T47D (cell line): Measurements from ENCODE around the gene ANKRD13A.
"Not testable (repeated sequence)": the region's sequence is repeated elsewhere in the genome, so short reads cannot be mapped to it uniquely, and the experiment has no call there.

Experiments used
- DNase-seq, 2 experiments: peaks; one replicate each; pipeline versions ENCODE4 v3.0.0 to v3.0.0-alpha.2; 2011 to 2012; ENCODE audit warnings: low read depth in 1 of 2, low spot score in 1 of 2
- JUND ChIP-seq: IDR thresholded peaks from 2 replicates; pipeline ENCODE4 v1.6.1; 2012; ENCODE audit warnings: low read depth
- in situ Hi-C: cut with HindIII; loops from 2 replicates; pipeline ENCODE4 v1.10.0; 2016; ENCODE audit warnings: low sequenced_read_pairs, low pct_unique_long_range_greater_than_20kb

Gene ANKRD13A

DNA sequence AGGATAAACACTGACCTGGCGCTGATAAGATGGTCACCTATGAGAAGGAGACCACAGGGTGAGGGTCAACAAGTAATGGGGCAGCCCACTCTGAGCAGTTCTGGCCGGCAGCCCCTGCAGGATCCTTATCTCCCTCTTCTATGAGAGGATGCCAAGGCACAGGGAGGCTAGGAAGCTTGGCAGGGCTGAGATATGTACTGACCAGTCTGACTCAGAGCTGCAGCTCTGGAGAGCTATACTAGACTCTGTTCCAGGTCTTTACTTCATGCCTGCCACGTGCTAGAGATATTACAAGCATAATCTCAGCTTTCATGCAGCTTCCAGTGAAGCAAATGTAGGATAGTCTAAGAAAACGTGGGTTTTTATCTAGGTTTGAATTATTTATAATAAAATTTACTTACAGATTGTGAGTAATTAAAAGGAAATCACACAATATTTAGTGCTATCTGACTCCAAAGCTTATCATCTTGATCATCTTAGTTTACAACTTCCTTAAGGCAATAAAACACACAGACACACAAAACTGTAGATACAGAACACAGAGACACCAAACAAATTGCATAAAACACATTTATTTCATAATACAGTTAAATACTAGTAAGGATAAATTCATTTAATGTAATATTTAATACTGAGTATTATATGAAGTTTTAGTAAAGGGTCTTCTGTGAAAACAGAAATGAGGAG lies 35.3 kb upstream of the ANKRD13A start:
- no peak for DNase-seq
- no peak for TF ChIP-seq JUND
- in situ Hi-C loops = no loop called here

DNA sequence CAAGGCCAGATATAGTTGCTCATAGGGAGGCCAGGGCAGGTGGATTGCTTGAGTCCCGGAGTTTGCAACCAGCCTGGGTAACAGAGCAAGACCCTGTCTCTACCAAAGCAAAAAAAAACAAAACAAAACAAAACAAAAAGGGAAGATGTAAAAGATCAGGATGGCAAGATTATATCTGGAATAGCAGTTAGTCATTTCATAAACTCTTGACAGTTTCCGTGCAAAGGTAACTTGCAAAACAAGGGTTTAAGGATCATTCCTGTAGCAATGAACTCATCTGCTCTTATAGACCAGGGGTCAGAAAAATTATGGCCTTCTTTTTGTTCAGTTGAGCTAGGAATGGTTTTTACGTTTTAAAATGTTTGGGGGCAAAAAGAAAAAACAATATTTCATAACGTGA lies 32.7 kb upstream of the ANKRD13A start:
- TF ChIP-seq JUND = no peak
- no peak for DNase-seq
- in situ Hi-C loops = no loop called here

DNA sequence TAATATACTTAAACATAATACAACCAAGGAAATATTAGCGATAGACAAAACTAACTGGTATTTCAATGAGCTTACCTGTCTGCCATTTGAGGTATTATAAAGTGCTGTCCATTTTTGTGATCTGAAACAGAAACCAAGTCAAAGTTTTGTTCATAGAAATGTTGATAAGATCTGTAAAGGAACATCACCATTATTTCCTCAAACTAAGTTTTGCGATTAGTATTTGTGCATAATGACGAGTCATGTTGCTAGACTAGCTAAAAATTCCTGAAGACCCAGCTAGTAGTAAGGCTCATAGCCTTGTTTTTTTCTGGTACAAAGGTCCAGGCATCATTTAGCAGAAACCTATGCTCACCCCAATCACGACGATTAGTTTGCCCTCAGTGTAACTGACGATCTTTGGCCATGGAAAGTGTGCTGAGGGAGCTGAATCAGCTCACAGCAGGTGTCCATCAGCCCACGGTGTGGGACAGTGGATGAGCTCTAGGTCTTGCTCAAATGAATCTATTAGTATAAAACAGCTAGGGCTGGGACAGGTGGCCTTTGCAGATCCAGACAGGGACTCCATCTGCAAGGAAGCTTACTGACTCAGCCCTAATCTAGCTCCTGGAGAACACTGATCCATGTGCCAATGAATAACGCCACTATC lies 31.7 kb upstream of the ANKRD13A start:
- TF ChIP-seq JUND = no peak
- no peak for DNase-seq
- in situ Hi-C loops = no loop called here

DNA sequence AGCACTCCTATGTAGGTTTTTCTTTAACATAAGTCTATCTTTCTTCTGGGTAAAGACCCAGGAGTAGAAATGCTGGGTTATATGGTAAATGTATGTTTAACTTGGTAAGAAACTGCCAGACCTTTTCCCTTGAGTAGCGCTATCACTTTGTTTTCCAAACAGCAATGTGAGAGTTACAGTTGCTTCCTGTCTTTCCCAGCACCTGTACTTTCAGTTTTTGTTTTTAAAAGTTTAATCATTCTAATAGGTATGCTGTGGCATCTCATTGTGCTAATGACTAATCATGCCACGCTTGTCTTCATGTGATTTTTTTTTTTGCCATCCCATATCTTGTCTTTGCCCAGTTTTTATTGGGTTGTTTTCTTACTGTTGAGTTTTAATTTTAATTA lies 31.2 kb upstream of the ANKRD13A start:
- DNase-seq = no peak
- no peak for TF ChIP-seq JUND
- in situ Hi-C loops = no loop called here

DNA sequence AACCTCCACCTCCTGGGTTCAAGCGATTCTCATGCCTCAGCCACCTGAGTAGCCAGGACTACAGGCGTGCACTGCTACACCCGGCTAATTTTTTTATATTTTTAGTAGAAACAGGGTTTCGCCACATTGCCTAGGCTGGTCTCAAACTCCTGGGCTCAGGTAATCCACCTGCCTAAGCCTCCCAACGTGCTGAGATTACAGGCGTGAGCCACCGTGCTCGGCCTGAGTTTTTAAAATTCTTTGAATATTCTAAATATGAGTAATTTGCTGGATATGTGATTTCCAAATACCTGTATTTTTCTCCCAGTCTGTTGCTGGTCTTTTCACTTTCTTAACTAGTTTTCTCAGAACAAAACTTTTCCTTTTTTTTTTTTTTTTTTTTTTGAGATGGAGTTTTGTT lies 30.4 kb upstream of the ANKRD13A start:
- no peak for TF ChIP-seq JUND
- DNase-seq = no peak
- in situ Hi-C loops = no loop called here

DNA sequence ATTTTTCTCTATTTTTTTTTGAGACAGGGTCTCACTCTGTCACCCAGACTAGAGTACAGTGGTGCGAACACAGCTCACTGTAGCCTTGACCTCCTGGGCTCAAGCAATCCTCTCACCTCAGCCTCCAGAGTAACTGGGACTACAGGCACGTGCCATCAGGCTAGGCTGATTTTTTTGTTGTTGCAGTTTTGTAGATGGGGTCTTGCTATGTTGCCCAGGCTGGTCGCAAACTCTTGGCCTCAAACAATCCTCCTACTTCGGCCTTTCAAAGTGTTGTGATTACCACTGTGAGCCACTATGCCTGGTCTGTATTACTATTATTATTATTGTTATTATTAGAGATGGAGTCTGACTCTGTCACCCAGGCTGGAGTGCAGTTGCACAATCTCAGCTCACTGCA lies 26.4 kb upstream of the ANKRD13A start:
- DNase-seq = no peak
- in situ Hi-C loops = no loop called here
- no peak for TF ChIP-seq JUND

DNA sequence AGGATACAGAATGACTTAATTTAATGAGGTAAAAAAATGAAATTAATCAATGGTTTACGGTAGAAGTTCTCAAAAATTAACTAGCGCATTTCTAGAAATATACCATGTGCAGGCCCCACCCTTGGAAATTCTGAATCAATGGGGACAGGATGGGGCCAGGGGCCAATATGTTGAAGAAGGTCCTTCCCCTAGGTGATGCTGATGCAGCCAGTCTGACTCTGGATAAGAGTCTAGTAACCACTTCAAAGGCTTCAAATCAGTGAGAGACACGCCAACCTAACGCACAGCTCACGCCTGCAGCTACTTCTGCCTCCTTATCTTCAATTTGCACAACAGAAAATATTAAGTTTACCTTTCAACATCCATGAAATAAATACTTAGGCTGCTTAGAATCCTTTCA lies 17.9 kb upstream of the ANKRD13A start:
- in situ Hi-C loops = no loop called here
- no peak for DNase-seq
- no peak for TF ChIP-seq JUND

DNA sequence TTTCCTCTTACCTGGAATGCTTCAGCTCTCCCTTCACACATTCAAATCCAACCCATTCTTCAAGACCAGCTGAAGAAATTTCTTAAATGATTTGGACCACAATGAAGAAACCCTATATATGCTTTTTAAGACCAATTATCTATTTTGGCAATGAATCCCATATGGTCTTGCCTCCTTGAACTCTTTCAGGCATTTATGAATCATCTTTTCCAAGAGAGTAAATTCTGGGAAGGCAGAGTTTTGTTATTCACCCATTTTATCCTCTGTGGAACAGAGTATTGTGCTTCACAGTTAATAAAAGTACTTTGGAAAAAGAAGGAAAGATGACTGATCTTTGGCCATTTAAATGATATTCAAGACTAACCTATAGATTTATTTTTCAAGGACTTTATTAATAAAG lies 17.0 kb upstream of the ANKRD13A start:
- no peak for DNase-seq
- no peak for TF ChIP-seq JUND
- in situ Hi-C loops = no loop called here

DNA sequence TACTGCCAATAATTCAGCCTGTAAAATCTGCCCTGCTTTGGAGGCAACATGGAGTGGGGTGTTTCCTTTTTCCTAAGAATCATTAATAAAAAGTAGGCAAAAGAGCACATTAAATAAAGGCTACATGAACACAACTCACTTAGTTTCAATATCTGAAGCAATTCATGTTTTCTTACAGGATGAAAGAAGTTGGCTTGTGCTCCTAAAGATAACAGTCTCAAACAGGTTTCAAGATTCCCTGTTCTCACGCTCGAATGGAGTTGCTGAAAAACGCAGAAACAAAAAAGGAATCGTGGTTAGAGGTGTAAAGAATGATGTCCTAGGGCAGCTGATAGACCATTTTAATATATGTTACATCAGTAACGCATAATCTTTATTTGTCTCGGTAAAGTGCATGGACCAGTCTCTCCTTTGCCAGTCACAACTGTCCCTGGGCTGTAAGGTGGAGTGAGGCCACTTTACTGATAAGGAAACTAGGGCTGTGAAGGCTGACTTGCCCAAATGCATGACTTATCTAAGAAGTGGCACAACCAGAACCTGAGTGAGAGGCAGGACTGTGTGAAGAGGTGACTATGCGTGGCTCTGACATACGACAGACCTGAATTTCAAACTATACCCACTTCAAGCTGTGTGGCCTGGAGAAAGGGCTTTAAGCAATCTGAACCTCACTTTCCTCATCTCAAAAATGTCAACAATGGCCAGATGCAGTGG lies 15.6 kb upstream of the ANKRD13A start:
- no peak for TF ChIP-seq JUND
- in situ Hi-C loops = no loop called here
- no peak for DNase-seq

DNA sequence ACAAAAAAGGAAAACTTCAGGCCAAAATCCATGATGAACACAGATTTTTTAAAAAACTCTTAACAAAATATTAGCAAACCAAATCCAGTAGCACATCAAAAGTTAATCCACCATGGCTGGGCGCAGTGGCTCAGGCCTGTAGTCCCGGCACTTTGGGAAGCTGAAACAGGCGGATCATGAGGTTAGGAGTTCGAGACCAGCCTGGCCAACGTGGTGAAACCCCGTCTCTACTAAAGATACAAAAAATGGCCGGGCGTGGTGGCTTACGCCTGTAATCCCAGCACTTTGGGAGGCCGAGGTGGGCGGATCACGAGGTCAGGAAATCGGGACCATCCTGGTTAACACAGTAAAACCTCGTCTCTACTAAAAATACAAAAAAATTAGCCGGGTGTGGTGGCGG lies 13.0 kb upstream of the ANKRD13A start:
- DNase-seq, in situ Hi-C loops: not testable (repeated sequence)

DNA sequence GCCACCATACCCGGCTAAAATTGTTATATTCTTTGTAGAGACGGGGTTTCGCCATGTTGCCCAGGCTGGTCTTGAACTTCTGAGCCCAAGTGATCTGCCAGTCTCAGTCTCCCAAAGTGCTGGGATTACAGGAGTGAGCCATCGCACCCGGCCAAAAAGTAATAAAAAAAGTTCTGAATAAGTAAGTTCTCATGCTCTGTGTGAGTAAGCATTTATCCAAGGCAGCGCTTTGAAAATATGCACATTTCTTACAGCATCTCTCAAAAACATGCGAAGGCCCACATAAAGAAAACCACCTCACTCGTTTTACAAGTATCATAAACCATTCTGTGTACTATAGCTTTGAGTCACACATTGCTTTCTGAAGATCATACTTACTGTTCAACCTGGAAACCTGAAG lies 11.6 kb upstream of the ANKRD13A start:
- no peak for DNase-seq
- TF ChIP-seq JUND = no peak
- in situ Hi-C loops = no loop called here

DNA sequence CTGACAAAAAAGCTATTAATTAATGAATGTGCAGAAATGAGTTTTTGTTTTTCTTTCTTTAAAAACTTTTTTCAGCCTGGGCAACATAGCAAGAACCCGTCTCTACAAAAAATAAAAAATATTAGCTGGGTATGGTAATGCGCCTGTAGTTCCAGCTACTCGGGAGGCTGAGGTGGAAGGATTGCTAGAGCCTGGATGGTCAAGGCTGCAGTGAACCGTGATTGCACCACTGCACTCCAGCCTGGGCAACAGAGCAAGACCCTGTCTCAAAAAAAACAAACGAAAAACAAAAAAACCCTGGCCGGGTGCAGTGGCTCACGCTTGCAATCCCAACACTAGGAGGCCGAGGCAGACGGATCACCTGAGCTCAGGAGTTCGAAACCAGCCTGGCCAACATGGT lies 11.0 kb upstream of the ANKRD13A start:
- no peak for DNase-seq
- in situ Hi-C loops = no loop called here
- TF ChIP-seq JUND = no peak

DNA sequence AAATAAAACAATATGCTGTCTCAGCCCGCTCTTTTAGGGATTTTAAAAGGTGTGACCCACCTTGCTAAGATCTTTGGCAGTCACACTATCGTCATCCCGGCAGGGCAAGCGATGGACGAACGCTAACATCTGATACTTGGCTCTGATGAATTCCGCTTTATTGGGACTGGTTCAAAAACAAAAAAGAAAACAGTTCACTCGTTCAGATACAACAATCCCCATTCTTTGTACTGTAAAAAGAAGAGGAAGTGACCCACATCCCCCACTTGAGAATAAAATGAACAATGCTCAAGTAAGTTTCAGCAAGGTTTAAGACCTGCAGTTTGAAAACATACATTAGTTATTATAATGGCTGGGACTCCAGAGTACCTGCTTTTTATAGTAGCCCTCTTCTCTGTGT lies 10.3 kb upstream of the ANKRD13A start:
- in situ Hi-C loops = no loop called here
- DNase-seq = no peak

DNA sequence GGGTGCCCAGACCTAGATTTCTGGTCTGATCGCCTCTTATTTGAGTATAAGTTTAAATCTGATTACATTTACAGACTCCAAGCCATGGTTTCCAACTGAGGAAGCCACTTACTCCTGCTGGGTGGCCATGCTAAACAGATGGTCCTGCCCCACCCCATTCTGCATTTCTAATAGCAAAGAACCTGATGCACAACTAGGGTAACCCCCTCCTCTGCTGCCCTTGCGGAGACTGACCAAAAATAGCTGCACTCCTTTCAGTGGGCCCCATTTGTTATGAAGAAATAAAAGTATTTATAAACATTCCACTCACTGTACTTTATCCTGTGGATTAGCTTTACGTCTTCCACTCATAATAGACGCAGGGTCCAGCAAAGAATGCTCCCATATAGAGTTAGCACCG lies 9.8 kb upstream of the ANKRD13A start:
- in situ Hi-C loops = no loop called here
- DNase-seq = no peak
- no peak for TF ChIP-seq JUND

More for the DNA sequence above, 10.3 kb upstream of the ANKRD13A start:
- TF ChIP-seq JUND = no peak
